ELR (cell line): ENCODE results near the gene NELL2.

Experiments used
- DNase-seq: peaks from one replicate; pipeline ENCODE4 v3.0.0-alpha.2; 2015; ENCODE audit warnings: low read depth

NELL2 gene

GRCh38 chr12:44616402-44616801 is 259.7 kb downstream of the NELL2 start:
- peak; percentile 2 for DNase-seq

- DNase-seq = no peak
Observed at GRCh38 chr12:44611538-44611937, 264.6 kb downstream of the NELL2 start.

- no peak for DNase-seq
Observed at GRCh38 chr12:44603701-44604100, 272.4 kb downstream of the NELL2 start.

GRCh38 chr12:44592626-44593025 is 283.5 kb downstream of the NELL2 start:
- no peak for DNase-seq

- DNase-seq = no peak
Observed at GRCh38 chr12:44589697-44590096, 286.4 kb downstream of the NELL2 start.

- DNase-seq = no peak
Observed at GRCh38 chr12:44588651-44589050, 287.5 kb downstream of the NELL2 start.

- no peak for DNase-seq
Observed at GRCh38 chr12:44584625-44585024, 291.5 kb downstream of the NELL2 start.

- no peak for DNase-seq
Observed at GRCh38 chr12:44582521-44582920, 293.6 kb downstream of the NELL2 start.

GRCh38 chr12:44581642-44582242 is 294.4 kb downstream of the NELL2 start:
- no peak for DNase-seq

GRCh38 chr12:44574586-44574985 is 301.5 kb downstream of the NELL2 start:
- no peak for DNase-seq

GRCh38 chr12:44573723-44574122 is 302.4 kb downstream of the NELL2 start:
- DNase-seq = no peak

- DNase-seq = no peak
Observed at GRCh38 chr12:44571006-44571550, 305.0 kb downstream of the NELL2 start.

- DNase-seq = no peak
Observed at GRCh38 chr12:44570036-44570583, 306.0 kb downstream of the NELL2 start.

- no peak for DNase-seq
Observed at GRCh38 chr12:44565163-44565562, 311.0 kb downstream of the NELL2 start.

GRCh38 chr12:44563486-44563885 is 312.6 kb downstream of the NELL2 start:
- DNase-seq = no peak

GRCh38 chr12:44558340-44559100 is 317.6 kb downstream of the NELL2 start:
- DNase-seq = no peak

- no peak for DNase-seq
Observed at GRCh38 chr12:44555454-44555853, 320.7 kb downstream of the NELL2 start.

GRCh38 chr12:44551631-44552030 is 324.5 kb downstream of the NELL2 start:
- DNase-seq = no peak

- DNase-seq = no peak
Observed at GRCh38 chr12:44550377-44550776, 325.7 kb downstream of the NELL2 start.

- no peak for DNase-seq
Observed at GRCh38 chr12:44546060-44546459, 330.1 kb downstream of the NELL2 start.

GRCh38 chr12:44544018-44544417 is 332.1 kb downstream of the NELL2 start:
- no peak for DNase-seq

GRCh38 chr12:44542716-44543115 is 333.4 kb downstream of the NELL2 start:
- DNase-seq = no peak

- DNase-seq = no peak
Observed at GRCh38 chr12:44537354-44537753, 338.8 kb downstream of the NELL2 start.
